Measurements from ENCODE around the gene PPM1J. TPM values are rescaled to one million over a fixed set of nuclear protein-coding genes. Genes with fewer than 3 reads are reported as not detected.
A peak's percentile ranks its signal among the peaks of the same experiment; 100 is the strongest.

PPM1J gene
- total and polyA plus RNA-seq, 2 of the 8 experiments (the other 6 are each of a cell fraction or from before 2014, with no cell fraction given), result 19.4 to 31.6 TPM

GRCh38 chr1:112673592-112674439, 41.3 kb downstream of the PPM1J start (continued):
- no peak for TF ChIP-seq ATF3 (IDR thresholded peaks at IDR 0.05; ENCODE audit: insufficient read depth, low read depth, low read length)
- TF ChIP-seq ZNF274 (IDR thresholded peaks at IDR 0.05; ENCODE audit: borderline replicate concordance, extremely low read depth, low read length), result no peak
- TF ChIP-seq CTBP2 (IDR thresholded peaks at IDR 0.05; ENCODE audit: borderline replicate concordance, insufficient read depth, insufficient read length, low read length), result no peak
- TF ChIP-seq GABPA (IDR thresholded peaks at IDR 0.05; ENCODE audit: borderline replicate concordance, insufficient read depth, low read length), result no peak
- no peak for TF ChIP-seq BACH1 (IDR thresholded peaks at IDR 0.05; ENCODE audit: low read length)
- TF ChIP-seq ASH2L (IDR thresholded peaks at IDR 0.05; ENCODE audit: low read length), result no peak
- TF ChIP-seq CTCF (IDR thresholded peaks at IDR 0.05; ENCODE audit: control extremely low read depth in 1 of 3, insufficient read depth in 1 of 3, low read depth in 1 of 3, low read length in 3 of 3), result peak in 1 of 3 experiments; percentile 15; a peak in 1 of 4 replicates
- TF ChIP-seq CREB1 (IDR thresholded peaks at IDR 0.05), result peak; percentile 78
- no peak for TF ChIP-seq SP4 (IDR thresholded peaks at IDR 0.05; ENCODE audit: low read length)
- no peak for TF ChIP-seq ATF2 (IDR thresholded peaks at IDR 0.05; ENCODE audit: low read length)
- no peak for TF ChIP-seq SIN3A (conservative IDR thresholded peaks at IDR 0.05 in 1 of 2, IDR thresholded peaks at IDR 0.05 in 1 of 2; ENCODE audit: low read depth in 1 of 2, low read length in 2 of 2)
- no peak for TF ChIP-seq HDAC2 (IDR thresholded peaks at IDR 0.05; ENCODE audit: borderline replicate concordance in 1 of 2, low read depth in 2 of 2, low read length in 2 of 2)
- TF ChIP-seq EP300 (IDR thresholded peaks at IDR 0.05; ENCODE audit: borderline replicate concordance in 1 of 2, low read depth in 2 of 2, low read length in 2 of 2), result no peak
- no peak for TF ChIP-seq YY1 (IDR thresholded peaks at IDR 0.05; ENCODE audit: low read depth, low read length)
- TF ChIP-seq NRF1 (IDR thresholded peaks at IDR 0.05; ENCODE audit: low read depth, low read length), result no peak

All from H1 (cell line).